ENCODE results near the gene TOM1L2.

The TOM1L2 gene

GRCh38 chr17:17798010-17798556 is 174.1 kb downstream of the TOM1L2 start:
- no peak for DNase-seq

GRCh38 chr17:17797119-17797809 is 174.9 kb downstream of the TOM1L2 start:
- DNase-seq = no peak

GRCh38 chr17:17796787-17797061 is 175.5 kb downstream of the TOM1L2 start:
- no peak for DNase-seq

GRCh38 chr17:17795946-17796786 is 176.0 kb downstream of the TOM1L2 start:
- DNase-seq = no peak

- no peak for DNase-seq
Measured at GRCh38 chr17:17795296-17795695, 176.9 kb downstream of the TOM1L2 start.

- DNase-seq = no peak
Measured at GRCh38 chr17:17794382-17794781, 177.8 kb downstream of the TOM1L2 start.

Data from CD4-positive, alpha-beta T cell treated with Interleukin-17A for 4 hours (primary cell).